CD4-positive, alpha-beta T cell treated with Interleukin-2 at 100 ng/mL for 4 hours (primary cell): ENCODE data around the gene LRRC25.
A peak's percentile ranks its signal among the peaks of the same experiment; 100 is the strongest.
"Not testable (repeated sequence)": the region's sequence is repeated elsewhere in the genome, so short reads cannot be mapped to it uniquely, and the experiment has no call there.

ENCODE experiments used
- DNase-seq: peaks from one replicate; pipeline ENCODE4 v3.0.0-alpha.2; 2020; ENCODE audit warnings: low spot score

Gene LRRC25

GRCh38 chr19:18402455-18403248 lies 5.2 kb upstream of the LRRC25 start:
- DNase-seq: not testable (repeated sequence)

GRCh38 chr19:18401580-18402112 lies 4.2 kb upstream of the LRRC25 start:
- DNase-seq: no peak

DNA sequence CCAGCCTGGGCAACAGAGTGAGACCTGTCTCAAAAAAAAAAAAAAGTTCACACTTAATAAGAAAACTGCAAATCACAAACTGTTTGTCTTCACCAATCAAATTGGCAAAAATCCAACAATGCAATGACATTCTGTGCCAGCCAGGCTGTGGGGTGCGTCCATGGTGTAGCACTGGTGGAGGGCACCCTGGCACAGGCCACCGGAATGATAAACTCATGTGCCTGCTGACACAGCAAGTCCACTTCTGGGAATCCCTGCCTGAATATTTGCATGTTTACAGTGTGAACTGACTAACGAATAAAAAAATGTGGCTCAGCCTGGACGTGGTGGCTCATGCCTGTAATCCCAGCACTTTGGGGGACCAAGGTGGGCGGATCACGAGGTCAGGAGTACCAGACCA lies 1.6 kb upstream of the LRRC25 start:
- no peak for DNase-seq

GRCh38 chr19:18396471-18397241 lies 766 bp downstream of the LRRC25 start:
- no peak for DNase-seq

DNA sequence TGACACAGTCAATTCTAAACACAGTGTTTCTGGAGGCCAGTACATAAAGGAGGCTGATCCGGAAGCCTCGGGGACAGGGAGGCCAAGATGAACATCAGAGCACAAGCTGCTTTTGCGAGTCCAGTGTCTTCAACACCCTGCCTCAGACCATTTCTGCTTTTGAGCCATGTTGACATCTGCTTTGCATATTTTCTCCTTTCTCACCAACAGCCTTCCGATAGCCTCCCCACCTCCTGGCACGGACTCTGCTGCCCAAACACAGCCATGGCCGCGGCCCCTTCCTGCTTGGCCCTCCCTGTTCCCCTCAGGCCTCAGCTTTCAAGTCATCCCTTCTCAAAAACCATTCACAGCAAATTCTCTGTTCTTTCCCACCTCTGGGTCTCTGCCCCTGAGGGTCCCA lies 3.6 kb downstream of the LRRC25 start:
- no peak for DNase-seq

DNA sequence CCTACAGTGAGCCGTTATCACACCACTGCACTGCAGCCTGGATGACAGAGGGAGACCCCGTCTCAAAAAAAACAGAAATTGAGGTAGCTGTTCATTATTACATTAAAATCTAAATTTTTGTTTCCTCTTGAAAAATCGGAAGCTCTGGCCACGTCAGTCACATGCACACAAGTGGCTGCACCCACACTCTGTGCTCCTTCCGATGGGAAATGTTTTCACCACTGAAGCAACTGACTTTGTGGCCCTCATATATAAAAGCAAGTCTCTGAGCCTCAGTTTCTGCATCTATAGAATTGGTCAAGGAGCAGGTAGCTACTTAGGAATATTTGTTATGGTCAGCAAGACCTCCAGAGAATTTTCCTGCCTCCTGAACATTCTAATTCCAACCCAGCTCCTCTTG lies 4.5 kb downstream of the LRRC25 start:
- no peak for DNase-seq

DNA sequence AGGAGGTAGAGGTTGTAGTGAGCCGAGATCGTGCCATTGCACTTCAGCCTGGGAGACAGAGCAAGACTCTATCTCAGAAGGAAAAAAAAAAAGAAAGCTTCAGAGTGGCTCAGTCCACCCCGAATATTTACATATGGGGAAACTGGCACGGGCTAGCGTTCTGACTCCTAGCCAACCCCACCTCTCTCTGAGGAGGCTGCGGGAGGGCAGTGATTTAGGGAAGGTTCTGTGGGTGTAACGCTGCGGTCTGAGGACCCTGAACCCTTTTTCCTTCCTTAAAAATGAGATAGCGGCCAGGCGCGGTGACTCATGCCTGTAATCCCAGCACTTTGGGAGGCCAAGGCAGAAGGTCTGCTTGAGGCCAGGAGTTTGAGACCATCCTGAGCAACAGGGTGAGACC lies 5.0 kb downstream of the LRRC25 start:
- DNase-seq: no peak

GRCh38 chr19:18391509-18392075 lies 5.8 kb downstream of the LRRC25 start:
- DNase-seq: no peak

- DNase-seq: no peak
These were observed 7.1 kb downstream of the LRRC25 start for GRCh38 chr19:18390065-18390907.

DNA sequence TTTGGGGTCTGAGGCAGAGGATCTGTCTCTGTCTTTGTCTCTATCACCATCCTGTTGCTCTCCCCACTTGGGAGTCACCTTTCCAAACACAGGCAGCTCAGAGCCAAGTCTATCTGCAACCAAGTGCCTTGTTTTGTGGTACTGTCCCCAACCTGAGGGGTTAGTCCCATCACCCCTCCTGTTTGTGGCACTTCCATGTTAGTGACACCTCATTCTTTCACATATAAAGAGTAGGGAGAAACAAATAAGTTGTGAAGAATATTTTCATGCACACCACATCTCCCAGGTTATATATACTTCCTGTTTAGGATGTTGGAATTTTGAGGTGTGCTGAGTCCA lies 7.7 kb downstream of the LRRC25 start:
- no peak for DNase-seq

DNA sequence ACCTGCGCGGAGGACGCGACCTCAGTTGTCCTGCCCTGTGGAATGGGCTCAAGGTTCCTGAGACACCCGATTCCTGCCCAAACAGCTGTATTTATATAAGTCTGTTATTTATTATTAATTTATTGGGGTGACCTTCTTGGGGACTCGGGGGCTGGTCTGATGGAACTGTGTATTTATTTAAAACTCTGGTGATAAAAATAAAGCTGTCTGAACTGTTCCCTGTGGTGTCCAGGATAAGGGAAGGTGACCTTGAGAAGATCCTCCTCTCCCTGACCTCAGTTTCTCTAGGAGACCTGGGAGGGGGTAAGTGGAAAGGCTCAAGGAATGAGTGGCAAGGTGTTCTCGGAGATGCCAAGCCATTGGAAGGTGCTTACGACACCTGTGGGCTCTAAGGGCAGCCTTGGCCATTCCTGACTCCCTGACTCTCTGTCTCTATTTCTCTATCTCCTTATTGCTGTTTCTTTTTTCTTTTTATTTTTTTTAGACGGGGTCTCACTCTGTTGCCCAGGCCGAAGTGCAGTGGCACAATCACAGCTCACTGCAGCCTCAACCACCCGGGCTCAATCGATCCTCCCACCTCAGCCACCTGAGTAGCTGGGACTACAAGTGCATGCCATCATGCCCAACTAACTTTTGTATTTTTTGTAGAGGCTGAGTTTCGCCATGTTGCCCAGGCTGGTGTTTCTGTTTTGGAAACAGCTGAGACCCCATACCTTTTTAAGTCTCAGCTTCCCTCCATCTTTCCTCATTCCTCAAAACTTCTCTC lies 8.3 kb downstream of the LRRC25 start:
- no peak for DNase-seq

DNA sequence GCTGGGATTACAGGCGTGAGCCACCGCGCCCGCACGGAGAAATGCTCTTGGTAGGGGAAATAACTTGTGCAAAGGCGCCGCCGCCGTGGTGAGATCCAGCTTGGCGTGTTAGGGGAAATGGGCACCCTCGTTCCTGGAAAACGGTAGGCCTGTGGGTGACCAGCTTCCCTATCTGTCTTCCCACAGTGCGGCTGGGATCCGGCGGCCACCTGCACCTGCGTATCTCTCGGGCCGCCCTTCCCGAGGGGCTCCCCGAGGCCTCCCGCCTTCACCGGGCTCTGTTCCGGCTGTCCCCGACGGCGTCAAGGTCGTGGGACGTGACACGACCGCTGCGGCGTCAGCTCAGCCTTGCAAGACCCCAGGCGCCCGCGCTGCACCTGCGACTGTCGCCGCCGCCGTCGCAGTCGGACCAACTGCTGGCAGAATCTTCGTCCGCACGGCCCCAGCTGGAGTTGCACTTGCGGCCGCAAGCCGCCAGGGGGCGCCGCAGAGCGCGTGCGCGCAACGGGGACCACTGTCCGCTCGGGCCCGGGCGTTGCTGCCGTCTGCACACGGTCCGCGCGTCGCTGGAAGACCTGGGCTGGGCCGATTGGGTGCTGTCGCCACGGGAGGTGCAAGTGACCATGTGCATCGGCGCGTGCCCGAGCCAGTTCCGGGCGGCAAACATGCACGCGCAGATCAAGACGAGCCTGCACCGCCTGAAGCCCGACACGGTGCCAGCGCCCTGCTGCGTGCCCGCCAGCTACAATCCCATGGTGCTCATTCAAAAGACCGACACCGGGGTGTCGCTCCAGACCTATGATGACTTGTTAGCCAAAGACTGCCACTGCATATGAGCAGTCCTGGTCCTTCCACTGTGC lies 9.1 kb downstream of the LRRC25 start:
- DNase-seq: peak; percentile 84

DNA sequence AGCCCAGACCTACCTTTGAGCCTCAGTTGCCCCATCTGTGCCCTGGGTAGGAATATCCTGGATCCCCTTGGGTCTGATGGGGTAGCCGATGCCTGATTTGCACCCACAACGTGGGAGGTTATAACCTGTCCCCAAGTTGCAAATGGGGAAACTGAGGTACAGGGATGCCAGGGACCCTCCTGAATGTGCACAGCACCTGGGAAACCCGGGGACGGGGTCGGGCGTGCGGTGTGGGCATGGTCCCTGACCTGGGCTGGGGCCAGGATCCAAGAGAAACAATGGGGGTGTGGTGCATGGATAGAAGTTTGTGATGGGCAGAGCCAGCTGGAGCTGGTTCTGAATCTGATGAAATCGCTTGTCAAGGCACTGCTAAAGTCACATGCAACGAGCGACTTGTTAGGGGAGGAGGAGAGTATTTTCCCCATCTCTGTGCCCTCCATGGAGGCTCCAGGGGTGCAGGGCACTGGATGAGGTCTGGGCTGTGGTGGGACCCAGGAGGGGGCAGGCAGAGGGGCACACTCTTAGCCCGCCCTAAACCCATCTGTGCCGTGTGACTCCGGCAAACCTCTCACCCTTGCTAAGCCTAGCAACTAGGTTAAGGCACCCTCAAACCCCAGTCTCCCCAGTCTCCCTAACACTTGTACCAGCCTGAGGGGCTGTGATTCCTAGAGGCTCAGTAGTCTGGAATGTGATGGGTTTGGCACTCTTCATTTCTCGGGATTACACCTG lies 10.7 kb downstream of the LRRC25 start:
- no peak for DNase-seq

- no peak for DNase-seq
These were observed 11.5 kb downstream of the LRRC25 start, which contains the start of gene GDF15 for GRCh38 chr19:18385675-18386542. TSS of gene GDF15 (plus strand) at chr19:18386158. CDS start at chr19:18386190, 32 bp downstream.

DNA sequence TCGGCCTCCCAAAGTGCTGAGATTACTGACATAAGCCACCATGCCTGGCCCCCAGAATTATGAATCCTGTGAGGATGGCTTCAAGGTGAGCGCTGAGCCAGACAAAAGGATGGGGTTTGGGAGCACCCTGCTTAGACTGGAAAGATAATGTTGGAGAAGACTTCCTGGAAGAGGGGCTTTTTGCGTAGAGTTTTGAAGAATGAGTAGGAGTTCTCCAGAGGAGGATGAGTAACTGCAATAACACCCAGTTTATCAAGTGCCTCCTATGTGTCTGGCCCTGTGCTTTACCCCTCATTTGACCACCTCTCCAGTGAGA lies 12.1 kb downstream of the LRRC25 start:
- no peak for DNase-seq

- DNase-seq: no peak
These were observed 12.6 kb downstream of the LRRC25 start for GRCh38 chr19:18384775-18385174.

DNA sequence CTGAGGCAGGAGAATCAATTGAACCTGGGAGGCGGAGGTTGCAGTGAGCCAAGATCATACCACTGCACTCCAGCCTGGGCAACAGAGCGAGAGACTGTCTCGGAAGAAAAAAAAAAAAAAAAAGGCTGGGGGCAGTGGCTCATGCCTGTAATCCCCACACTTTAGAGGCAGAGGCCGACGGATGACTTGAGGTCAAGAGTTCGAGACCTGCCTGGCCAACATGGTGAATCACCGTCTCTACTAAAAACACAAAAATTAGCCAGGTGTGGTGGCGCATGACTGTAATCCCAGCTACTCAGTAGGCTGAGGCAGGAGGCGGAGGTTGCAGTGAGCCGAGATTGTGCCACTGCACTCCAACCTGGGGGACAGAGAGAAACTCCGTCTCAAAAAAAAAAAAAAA lies 13.8 kb downstream of the LRRC25 start:
- not testable (repeated sequence) for DNase-seq

GRCh38 chr19:18380843-18381242 lies 16.6 kb downstream of the LRRC25 start:
- no peak for DNase-seq
